Left renal pelvis (tissue), 4 donors: ENCODE measurements around the gene WDR5. TPM values are rescaled to one million over a fixed set of nuclear protein-coding genes. Genes with fewer than 3 reads are reported as not detected.
A peak's percentile ranks its signal among the peaks of the same experiment; 100 is the strongest.

Experiments used
- DNase-seq, 4 donors: peaks; one replicate each; pipeline ENCODE4 v3.0.0-alpha.2; 2013; ENCODE audit warnings: low read depth in 4 of 4, low spot score in 3 of 4
- polyA plus RNA-seq, 4 donors: library from polyadenylated mRNA; unstranded; fragments of 120-200 nt; gene quantifications; one replicate each; pipeline ENCODE4 v1.2.1, GENCODE V29; 2013; ENCODE audit not compliant: insufficient read length in 4 of 4

WDR5 gene
- polyA plus RNA-seq, 4 donors = 33.3 to 41.0 (median 37.3) TPM

GRCh38 chr9:134172198-134173126 is 36.6 kb downstream of the WDR5 start:
- DNase-seq = no peak

GRCh38 chr9:134173127-134174072 is 37.5 kb downstream of the WDR5 start:
- no peak for DNase-seq

- DNase-seq = no peak
These were observed 38.2 kb downstream of the WDR5 start for GRCh38 chr9:134174073-134174449.

GRCh38 chr9:134174526-134175290 is 38.8 kb downstream of the WDR5 start:
- DNase-seq = no peak

GRCh38 chr9:134175291-134175807 is 39.5 kb downstream of the WDR5 start:
- DNase-seq = no peak

- no peak for DNase-seq
These were observed 40.1 kb downstream of the WDR5 start for GRCh38 chr9:134175808-134176598.

- no peak for DNase-seq
These were observed 40.7 kb downstream of the WDR5 start for GRCh38 chr9:134176599-134176968.

- no peak for DNase-seq
These were observed 41.3 kb downstream of the WDR5 start for GRCh38 chr9:134177186-134177585.

- no peak for DNase-seq
These were observed 41.9 kb downstream of the WDR5 start for GRCh38 chr9:134177624-134178393.

- DNase-seq = no peak
These were observed 42.5 kb downstream of the WDR5 start for GRCh38 chr9:134178394-134178767.

GRCh38 chr9:134178768-134179551 is 43.1 kb downstream of the WDR5 start:
- peak in 1 of 4 donors; percentile 61 for DNase-seq

GRCh38 chr9:134179595-134179917 is 43.7 kb downstream of the WDR5 start:
- no peak for DNase-seq

GRCh38 chr9:134179918-134180785 is 44.3 kb downstream of the WDR5 start:
- no peak for DNase-seq

GRCh38 chr9:134180786-134181647 is 45.1 kb downstream of the WDR5 start:
- no peak for DNase-seq

GRCh38 chr9:134181648-134182034 is 45.8 kb downstream of the WDR5 start:
- DNase-seq = no peak

GRCh38 chr9:134182554-134183085 is 46.7 kb downstream of the WDR5 start:
- DNase-seq = no peak
